ENCODE measurements around the gene PAQR5.
"Not testable (repeated sequence)": the region's sequence is repeated elsewhere in the genome, so short reads cannot be mapped to it uniquely, and the experiment has no call there.

The PAQR5 gene

GRCh38 chr15:69317392-69317841, 18.7 kb downstream of the PAQR5 start:
- no peak for DNase-seq

GRCh38 chr15:69318033-69318432, 19.3 kb downstream of the PAQR5 start:
- DNase-seq = no peak

- DNase-seq = no peak
Observed at GRCh38 chr15:69319384-69320375, 21.0 kb downstream of the PAQR5 start.

- DNase-seq = no peak
Observed at GRCh38 chr15:69320977-69321554, 22.4 kb downstream of the PAQR5 start.

- DNase-seq = no peak
Observed at GRCh38 chr15:69323893-69324430, 25.2 kb downstream of the PAQR5 start.

- DNase-seq = no peak
Observed at GRCh38 chr15:69324565-69324964, 25.9 kb downstream of the PAQR5 start.

- no peak for DNase-seq
Observed at GRCh38 chr15:69325456-69325971, 26.8 kb downstream of the PAQR5 start.

- DNase-seq = no peak
Observed at GRCh38 chr15:69328080-69328479, 29.4 kb downstream of the PAQR5 start.

- DNase-seq = no peak
Observed at GRCh38 chr15:69328739-69329138, 30.0 kb downstream of the PAQR5 start.

GRCh38 chr15:69337138-69337537, 38.4 kb downstream of the PAQR5 start:
- DNase-seq = no peak

- no peak for DNase-seq
Observed at GRCh38 chr15:69338535-69339213, 40.0 kb downstream of the PAQR5 start.

GRCh38 chr15:69339214-69339543, 40.5 kb downstream of the PAQR5 start:
- not testable (repeated sequence) for DNase-seq

- DNase-seq = no peak
Observed at GRCh38 chr15:69340243-69340900, 41.7 kb downstream of the PAQR5 start.

- DNase-seq = no peak
Observed at GRCh38 chr15:69341356-69341755, 42.6 kb downstream of the PAQR5 start.

- DNase-seq = no peak
Observed at GRCh38 chr15:69342460-69343076, 43.9 kb downstream of the PAQR5 start.

- DNase-seq = no peak
Observed at GRCh38 chr15:69343133-69343532, 44.4 kb downstream of the PAQR5 start.

GRCh38 chr15:69344238-69344637, 45.5 kb downstream of the PAQR5 start:
- DNase-seq = no peak

GRCh38 chr15:69346112-69346511, 47.4 kb downstream of the PAQR5 start:
- DNase-seq = no peak

- DNase-seq = no peak
Observed at GRCh38 chr15:69351333-69351732, 52.6 kb downstream of the PAQR5 start.

GRCh38 chr15:69351884-69352283, 53.2 kb downstream of the PAQR5 start:
- no peak for DNase-seq

- DNase-seq = peak; percentile 39
Observed at GRCh38 chr15:69357773-69358771, 59.4 kb downstream of the PAQR5 start.
